ENCODE results near the gene CCDC40. TPM values are rescaled to one million over a fixed set of nuclear protein-coding genes. Genes with fewer than 3 reads are reported as not detected.

The CCDC40 gene
- total and polyA plus RNA-seq, 2 of the 13 experiments (the other 11 are each of a cell fraction or from before 2014, with no cell fraction given) = 4.1 to 5.5 TPM

DNA sequence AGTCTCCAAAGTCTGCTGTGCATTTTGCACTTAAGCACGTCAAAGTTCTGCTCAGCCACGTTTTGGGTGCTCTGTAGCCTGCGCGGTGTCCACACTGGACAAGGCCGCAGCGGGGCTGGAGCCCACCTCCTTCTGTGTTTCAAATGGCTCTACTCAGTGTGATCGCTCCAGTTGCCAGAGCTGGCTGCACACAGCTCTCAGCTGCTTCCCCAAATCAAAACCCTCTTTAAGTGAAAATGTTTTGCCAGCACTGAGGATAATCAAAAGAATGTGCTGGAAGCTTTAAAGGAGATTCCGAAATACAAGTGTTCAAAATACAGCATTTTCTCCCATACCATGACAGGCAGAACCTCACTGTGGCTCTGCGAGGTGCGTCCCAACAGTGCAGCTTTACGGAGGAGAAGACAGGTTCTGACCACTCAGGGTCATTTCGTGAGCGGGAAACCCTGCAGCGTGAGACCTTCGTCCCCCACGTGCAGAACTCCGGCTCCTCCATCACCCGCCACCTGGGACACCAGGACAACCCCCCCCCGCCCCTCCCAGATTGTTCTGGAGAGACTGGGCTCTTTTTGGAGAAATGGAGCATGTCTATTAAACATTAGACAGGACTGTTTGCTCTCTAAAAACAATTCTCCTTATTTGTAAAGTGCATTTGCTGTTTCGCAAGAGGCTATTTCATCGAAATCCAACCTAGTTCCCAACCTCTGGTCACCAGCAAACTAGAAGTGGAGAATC lies 17.4 kb upstream of the CCDC40 start (continued):
- TF ChIP-seq KLF13 (CRISPR knock-in tag; IDR thresholded peaks at IDR 0.05) (0 out of 2 replicates have a peak, but pooled peaks have one; percentile 84), STAG1 (CRISPR knock-in tag; IDR thresholded peaks at IDR 0.05) (no peak), BCL6 (CRISPR knock-in tag; IDR thresholded peaks at IDR 0.05) (peak; percentile 93), ZSCAN22 (CRISPR knock-in tag; IDR thresholded peaks at IDR 0.05) (no peak), TCF7L2 (IDR thresholded peaks at IDR 0.05; ENCODE audit: low read depth, low read length) (no peak), ZNF766 (CRISPR knock-in tag; IDR thresholded peaks at IDR 0.05; ENCODE audit: borderline replicate concordance) (no peak), ZNF451 (CRISPR knock-in tag; IDR thresholded peaks at IDR 0.05) (no peak), HMGA1 (CRISPR knock-in tag; conservative IDR thresholded peaks at IDR 0.05) (no peak), HOXA9 (CRISPR knock-in tag; IDR thresholded peaks at IDR 0.05; ENCODE audit: borderline replicate concordance) (no peak), SYNCRIP (IDR thresholded peaks at IDR 0.05; ENCODE audit: insufficient read depth, low read depth, low read length) (no peak), ZNF337 (CRISPR knock-in tag; IDR thresholded peaks at IDR 0.05; ENCODE audit: borderline replicate concordance, low read depth) (no peak), ARID2 (CRISPR knock-in tag; IDR thresholded peaks at IDR 0.05; ENCODE audit: borderline replicate concordance) (no peak), MIER2 (CRISPR knock-in tag; IDR thresholded peaks at IDR 0.05) (no peak), RBM22 (optimal IDR thresholded peaks at IDR 0.05; ENCODE audit: low read length) (peak; percentile 18), KLF16 (CRISPR knock-in tag; IDR thresholded peaks at IDR 0.05) (0 out of 4 replicates have a peak, but pooled peaks of 1 of the 2 experiments have one; percentile 55), TSC22D2 (CRISPR knock-in tag; IDR thresholded peaks at IDR 0.05; ENCODE audit: borderline replicate concordance) (no peak), ZNF652 (CRISPR knock-in tag; IDR thresholded peaks at IDR 0.05; ENCODE audit: borderline replicate concordance, low read depth) (no peak), MBD4 (IDR thresholded peaks at IDR 0.05; ENCODE audit: borderline replicate concordance, low read length) (no peak), TMF1 (CRISPR knock-in tag; IDR thresholded peaks at IDR 0.05; ENCODE audit: low read depth) (0 out of 2 replicates have a peak, but pooled peaks have one; percentile 35)
- TF ChIP-seq, protein P1, sequence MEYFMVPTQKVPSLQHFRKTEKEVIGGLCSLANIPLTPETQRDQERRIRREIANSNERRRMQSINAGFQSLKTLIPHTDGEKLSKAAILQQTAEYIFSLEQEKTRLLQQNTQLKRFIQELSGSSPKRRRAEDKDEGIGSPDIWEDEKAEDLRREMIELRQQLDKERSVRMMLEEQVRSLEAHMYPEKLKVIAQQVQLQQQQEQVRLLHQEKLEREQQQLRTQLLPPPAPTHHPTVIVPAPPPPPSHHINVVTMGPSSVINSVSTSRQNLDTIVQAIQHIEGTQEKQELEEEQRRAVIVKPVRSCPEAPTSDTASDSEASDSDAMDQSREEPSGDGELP (IDR thresholded peaks at IDR 0.05; ENCODE audit: borderline replicate concordance, low read depth) = peak; percentile 35; the same call in 1 of the 2 replicates
- TF ChIP-seq, protein P2, sequence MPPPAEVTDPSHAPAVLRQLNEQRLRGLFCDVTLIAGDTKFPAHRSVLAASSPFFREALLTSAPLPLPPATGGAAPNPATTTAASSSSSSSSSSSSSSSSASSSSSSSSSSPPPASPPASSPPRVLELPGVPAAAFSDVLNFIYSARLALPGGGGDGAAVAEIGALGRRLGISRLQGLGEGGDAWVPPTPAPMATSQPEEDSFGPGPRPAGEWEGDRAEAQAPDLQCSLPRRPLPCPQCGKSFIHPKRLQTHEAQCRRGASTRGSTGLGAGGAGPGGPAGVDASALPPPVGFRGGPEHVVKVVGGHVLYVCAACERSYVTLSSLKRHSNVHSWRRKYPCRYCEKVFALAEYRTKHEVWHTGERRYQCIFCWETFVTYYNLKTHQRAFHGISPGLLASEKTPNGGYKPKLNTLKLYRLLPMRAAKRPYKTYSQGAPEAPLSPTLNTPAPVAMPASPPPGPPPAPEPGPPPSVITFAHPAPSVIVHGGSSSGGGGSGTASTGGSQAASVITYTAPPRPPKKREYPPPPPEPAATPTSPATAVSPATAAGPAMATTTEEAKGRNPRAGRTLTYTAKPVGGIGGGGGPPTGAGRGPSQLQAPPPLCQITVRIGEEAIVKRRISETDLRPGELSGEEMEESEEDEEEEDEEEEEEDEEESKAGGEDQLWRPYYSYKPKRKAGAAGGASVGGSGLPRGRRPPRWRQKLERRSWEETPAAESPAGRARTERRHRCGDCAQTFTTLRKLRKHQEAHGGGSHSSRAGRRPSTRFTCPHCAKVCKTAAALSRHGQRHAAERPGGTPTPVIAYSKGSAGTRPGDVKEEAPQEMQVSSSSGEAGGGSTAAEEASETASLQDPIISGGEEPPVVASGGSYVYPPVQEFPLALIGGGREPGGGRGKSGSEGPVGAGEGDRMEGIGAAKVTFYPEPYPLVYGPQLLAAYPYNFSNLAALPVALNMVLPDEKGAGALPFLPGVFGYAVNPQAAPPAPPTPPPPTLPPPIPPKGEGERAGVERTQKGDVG (CRISPR knock-in tag; IDR thresholded peaks at IDR 0.05; ENCODE audit: borderline replicate concordance) = peak; percentile 46; the same call in 1 of the 2 replicates
- TF ChIP-seq, protein P3, sequence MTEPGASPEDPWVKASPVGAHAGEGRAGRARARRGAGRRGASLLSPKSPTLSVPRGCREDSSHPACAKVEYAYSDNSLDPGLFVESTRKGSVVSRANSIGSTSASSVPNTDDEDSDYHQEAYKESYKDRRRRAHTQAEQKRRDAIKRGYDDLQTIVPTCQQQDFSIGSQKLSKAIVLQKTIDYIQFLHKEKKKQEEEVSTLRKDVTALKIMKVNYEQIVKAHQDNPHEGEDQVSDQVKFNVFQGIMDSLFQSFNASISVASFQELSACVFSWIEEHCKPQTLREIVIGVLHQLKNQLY (CRISPR knock-in tag; IDR thresholded peaks at IDR 0.05) = no peak
- TF ChIP-seq, protein P4, sequence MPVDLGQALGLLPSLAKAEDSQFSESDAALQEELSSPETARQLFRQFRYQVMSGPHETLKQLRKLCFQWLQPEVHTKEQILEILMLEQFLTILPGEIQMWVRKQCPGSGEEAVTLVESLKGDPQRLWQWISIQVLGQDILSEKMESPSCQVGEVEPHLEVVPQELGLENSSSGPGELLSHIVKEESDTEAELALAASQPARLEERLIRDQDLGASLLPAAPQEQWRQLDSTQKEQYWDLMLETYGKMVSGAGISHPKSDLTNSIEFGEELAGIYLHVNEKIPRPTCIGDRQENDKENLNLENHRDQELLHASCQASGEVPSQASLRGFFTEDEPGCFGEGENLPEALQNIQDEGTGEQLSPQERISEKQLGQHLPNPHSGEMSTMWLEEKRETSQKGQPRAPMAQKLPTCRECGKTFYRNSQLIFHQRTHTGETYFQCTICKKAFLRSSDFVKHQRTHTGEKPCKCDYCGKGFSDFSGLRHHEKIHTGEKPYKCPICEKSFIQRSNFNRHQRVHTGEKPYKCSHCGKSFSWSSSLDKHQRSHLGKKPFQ (CRISPR knock-in tag; IDR thresholded peaks at IDR 0.05; ENCODE audit: insufficient replicate concordance) = no peak
- TF ChIP-seq, protein P5, sequence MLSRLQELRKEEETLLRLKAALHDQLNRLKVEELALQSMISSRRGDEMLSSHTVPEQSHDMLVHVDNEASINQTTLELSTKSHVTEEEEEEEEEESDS (CRISPR knock-in tag; IDR thresholded peaks at IDR 0.05; ENCODE audit: borderline replicate concordance) = no peak
